NCI-H2196 (cell line): ENCODE measurements around the gene WDR35.
A peak's percentile ranks its signal among the peaks of the same experiment; 100 is the strongest.

Experiments
- DNase-seq: peaks from one replicate; lab custom pipeline; 2025; ENCODE audit not compliant: unreplicated experiment; lab: John Stamatoyannopoulos, UW

The WDR35 gene

GRCh38 chr2:20011276-20012031 lies 21.5 kb upstream of the WDR35 start:
- no peak for DNase-seq

DNA sequence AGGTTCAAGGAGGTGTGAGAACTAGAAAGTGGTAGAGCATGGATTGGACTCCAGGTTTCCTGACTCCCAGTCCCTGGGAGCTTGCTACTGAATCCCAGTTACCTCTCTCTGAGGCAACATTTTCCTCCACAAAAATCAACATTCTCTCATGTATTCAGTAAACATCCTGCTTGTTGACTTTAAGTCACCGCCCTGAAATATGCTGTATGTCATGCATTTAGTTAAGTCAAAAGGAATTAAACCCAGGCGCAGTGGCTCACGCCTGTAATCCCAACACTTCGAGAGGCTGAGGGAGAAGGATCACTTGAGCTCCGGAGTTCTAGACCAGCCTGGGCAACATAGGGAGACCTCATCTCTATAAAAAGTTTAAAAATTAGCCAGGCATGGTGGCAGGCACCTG lies 18.8 kb upstream of the WDR35 start:
- no peak for DNase-seq

DNA sequence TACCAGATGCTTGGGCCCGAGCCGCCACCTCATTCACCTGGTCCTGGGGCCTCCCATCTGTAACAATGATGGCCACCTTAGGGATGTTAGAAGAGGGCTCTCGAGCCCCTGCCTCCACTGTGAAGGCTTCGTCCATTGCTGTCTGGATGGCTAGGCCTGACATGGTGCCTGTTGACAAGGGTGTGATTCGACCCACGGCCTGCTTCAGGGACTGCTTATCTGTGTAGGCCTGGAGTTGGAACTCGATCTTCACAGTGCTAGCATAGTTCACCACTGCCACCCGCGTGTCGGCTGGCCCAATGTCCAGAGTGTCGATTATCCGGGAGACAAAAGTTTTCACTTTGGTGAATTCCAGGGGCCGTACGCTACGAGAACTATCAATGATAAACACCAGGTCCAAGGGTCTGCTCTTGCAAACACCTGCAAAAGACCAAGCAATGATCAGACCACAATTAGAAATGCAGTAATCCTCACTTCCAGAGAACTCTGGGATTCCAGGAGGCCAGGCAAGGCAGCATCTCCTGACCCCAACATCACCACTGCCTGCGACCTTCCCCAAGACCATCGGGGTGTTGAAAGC lies 16.1 kb upstream of the WDR35 start:
- DNase-seq, result no peak

- no peak for DNase-seq
These were observed 15.2 kb upstream of the WDR35 start for GRCh38 chr2:20005067-20005627.

DNA sequence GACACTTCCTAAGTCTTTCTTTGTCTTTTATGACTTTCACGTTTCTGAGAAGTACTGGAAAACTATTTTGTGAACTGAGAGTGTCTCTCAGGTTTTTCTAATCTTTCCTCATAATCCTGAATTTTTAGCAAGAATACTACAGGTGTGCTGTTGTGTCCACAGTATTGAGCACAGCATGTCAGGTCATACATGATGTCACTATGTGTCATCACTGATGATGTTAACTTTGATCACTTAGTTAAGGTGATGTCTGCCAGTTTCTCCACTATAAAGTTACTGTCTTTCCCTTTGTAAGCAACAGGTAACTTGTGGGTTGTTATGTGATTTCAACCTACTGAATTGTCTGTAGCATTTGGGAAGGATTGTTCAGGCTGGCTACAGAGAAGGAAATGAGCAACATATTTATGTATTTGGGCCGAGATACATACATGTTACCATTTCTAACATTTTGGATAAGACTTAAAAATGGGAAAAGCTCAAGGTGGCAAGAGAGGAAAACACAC lies 11.5 kb upstream of the WDR35 start:
- no peak for DNase-seq

DNA sequence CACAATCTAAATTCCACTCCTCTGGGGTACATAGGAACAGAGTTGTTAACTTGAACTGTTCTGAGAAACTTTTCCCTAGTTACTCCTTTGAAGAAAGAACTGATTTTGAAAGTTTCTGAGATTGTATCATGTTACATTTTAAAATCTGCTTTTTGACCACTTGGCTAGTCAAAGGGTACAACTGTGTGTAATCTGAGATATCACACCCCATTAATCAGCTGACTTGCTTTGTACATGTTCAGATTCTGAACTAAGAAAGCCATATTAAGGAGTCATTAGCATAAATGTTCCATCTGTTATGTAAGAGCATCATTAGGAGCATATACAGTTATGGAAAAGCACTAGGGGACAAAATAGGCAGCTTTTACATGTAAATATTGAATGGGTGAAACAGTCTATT lies 3.8 kb upstream of the WDR35 start:
- DNase-seq, result no peak

DNA sequence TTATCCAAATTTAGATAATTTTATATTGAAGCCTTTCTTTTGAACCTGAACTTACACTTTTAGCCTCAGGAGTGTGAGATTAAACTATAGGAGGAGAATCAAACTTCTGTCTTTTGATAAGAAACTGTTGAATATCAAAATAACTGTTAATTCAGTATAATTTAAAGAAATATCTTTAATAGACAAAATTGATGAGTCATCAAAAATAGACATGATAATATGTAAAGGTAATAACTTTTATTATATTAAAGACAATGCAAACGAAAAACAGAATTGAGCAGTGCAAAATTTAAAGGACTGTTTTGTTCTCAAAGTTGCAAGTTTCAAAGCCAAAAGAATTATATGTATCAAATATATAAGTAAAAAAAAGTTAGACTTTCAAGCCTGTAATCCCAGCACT lies 2.0 kb upstream of the WDR35 start:
- DNase-seq, result no peak

DNA sequence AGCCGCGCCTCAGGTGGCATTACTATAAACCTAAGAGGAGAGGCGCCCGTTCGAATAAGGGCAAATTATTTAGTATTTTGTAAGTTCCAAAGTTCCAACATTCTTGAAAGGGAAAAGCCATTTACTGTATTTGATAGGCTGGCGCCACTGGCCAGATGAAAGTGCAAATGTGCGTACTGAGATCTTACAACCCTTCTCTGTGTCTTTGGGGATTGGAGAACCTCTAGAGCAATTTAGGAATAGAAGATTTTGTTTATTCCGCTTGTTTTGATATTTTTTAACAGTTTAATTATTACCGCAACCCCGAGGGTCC lies 467 bp upstream of the WDR35 start:
- no peak for DNase-seq

- no peak for DNase-seq
These were observed 601 bp downstream of the WDR35 start for GRCh38 chr2:19989342-19989666.

DNA sequence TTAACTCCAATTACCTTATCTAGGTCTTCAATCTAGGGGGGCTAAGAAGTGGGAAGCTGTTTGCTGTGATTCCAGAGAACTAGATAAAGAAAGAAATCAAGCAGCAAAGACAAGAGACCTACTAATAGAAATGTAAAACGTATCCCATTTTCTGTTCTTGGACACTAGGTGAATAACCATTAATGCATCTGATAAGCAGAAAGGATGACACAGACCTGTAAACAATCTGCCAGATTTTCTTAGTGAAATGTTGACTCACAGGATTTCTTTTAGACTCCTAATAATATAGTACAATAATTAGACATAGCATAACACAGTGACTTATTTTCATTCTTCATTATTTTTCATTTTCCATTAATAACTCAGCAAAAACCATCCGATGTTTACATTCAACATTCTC lies 1.3 kb downstream of the WDR35 start:
- DNase-seq, result no peak

- DNase-seq, result no peak
These were observed 2.0 kb downstream of the WDR35 start for GRCh38 chr2:19987936-19988335.

GRCh38 chr2:19982268-19982667 lies 7.6 kb downstream of the WDR35 start:
- DNase-seq, result no peak

- no peak for DNase-seq
These were observed 10.0 kb downstream of the WDR35 start for GRCh38 chr2:19979932-19980331.

GRCh38 chr2:19973466-19973865 lies 16.4 kb downstream of the WDR35 start:
- no peak for DNase-seq

GRCh38 chr2:19971691-19972090 lies 18.2 kb downstream of the WDR35 start:
- DNase-seq, result no peak

- no peak for DNase-seq
These were observed 26.5 kb downstream of the WDR35 start for GRCh38 chr2:19963386-19963785.

- peak; percentile 60 for DNase-seq
These were observed 34.1 kb downstream of the WDR35 start for GRCh38 chr2:19955544-19956422.

GRCh38 chr2:19949071-19949470 lies 40.8 kb downstream of the WDR35 start:
- DNase-seq, result no peak

- no peak for DNase-seq
These were observed 42.5 kb downstream of the WDR35 start for GRCh38 chr2:19947184-19947940.

DNA sequence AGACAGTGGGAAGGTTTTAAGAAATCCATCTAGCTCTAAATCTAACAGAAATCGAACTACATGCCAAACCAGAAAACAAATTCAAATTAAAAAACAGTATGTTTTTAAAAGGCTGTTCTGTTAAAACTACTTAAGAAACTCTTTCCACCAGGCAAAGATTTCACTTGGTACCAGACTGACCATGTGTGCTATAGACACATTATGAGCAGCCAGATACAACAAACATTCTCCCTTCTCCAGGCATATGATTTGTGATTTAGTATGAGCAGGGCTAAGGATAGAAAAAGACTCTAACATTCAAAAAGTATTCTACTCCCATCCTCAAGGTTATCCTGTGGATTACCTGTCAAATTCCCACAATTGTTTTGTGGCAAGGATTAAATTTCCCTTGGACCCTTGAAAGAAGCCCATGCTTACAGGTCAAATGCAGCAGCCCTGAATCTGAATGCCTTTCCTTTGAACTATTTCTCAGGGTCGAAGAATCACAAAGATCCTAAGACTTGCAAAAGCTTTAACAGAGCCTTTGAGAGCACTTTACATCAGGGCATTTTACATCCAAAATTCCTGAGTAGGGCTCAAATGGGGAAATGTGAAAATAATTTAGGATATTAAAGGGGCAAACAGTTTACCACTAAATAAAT lies 45.6 kb downstream of the WDR35 start:
- no peak for DNase-seq

GRCh38 chr2:19943189-19943588 lies 46.7 kb downstream of the WDR35 start:
- no peak for DNase-seq
